HFF-Myc (cell line): ENCODE results near the gene TMUB1.

Source experiments
- DNase-seq: peaks from one replicate; pipeline ENCODE4 v3.0.0-alpha.2; 2011; ENCODE audit warnings: low read depth; ENCODE audit errors: extremely low read depth
- H3K4me3 ChIP-seq: replicated peaks from 2 replicates; pipeline ENCODE4 v1.5.1; 2011; ENCODE audit warnings: low read depth, mild to moderate bottlenecking, control low read depth, low read length
- TF ChIP-seq, protein P1 (sequence below): IDR thresholded peaks from 2 replicates; pipeline ENCODE4 v1.5.1; 2012; ENCODE audit warnings: mild to moderate bottlenecking, low read depth, low read length, control low read depth; ENCODE audit errors: missing control alignments

The TMUB1 gene

DNA sequence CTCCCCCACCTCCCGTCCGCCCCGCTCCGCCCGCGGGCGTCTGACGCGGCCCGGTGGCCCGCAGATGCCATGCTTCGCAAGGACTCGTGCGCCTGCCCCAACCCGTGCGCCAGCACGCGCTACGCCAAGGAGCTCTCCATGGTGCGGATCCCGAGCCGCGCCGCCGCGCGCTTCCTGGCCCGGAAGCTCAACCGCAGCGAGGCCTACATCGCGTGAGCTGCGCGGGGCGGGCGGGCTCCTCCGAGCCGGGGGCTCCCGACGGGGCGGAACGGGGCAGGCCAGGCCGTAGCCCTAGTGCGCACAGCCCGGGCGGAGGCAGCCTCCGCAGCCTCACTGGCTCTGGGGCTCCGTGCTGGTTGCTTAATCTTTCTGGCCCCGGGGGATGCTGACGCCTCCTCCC is 32.2 kb downstream of the TMUB1 start:
- no peak for DNase-seq
- TF ChIP-seq, protein P1, sequence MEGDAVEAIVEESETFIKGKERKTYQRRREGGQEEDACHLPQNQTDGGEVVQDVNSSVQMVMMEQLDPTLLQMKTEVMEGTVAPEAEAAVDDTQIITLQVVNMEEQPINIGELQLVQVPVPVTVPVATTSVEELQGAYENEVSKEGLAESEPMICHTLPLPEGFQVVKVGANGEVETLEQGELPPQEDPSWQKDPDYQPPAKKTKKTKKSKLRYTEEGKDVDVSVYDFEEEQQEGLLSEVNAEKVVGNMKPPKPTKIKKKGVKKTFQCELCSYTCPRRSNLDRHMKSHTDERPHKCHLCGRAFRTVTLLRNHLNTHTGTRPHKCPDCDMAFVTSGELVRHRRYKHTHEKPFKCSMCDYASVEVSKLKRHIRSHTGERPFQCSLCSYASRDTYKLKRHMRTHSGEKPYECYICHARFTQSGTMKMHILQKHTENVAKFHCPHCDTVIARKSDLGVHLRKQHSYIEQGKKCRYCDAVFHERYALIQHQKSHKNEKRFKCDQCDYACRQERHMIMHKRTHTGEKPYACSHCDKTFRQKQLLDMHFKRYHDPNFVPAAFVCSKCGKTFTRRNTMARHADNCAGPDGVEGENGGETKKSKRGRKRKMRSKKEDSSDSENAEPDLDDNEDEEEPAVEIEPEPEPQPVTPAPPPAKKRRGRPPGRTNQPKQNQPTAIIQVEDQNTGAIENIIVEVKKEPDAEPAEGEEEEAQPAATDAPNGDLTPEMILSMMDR = no peak
- H3K4me3 ChIP-seq = no peak overlapping the region

DNA sequence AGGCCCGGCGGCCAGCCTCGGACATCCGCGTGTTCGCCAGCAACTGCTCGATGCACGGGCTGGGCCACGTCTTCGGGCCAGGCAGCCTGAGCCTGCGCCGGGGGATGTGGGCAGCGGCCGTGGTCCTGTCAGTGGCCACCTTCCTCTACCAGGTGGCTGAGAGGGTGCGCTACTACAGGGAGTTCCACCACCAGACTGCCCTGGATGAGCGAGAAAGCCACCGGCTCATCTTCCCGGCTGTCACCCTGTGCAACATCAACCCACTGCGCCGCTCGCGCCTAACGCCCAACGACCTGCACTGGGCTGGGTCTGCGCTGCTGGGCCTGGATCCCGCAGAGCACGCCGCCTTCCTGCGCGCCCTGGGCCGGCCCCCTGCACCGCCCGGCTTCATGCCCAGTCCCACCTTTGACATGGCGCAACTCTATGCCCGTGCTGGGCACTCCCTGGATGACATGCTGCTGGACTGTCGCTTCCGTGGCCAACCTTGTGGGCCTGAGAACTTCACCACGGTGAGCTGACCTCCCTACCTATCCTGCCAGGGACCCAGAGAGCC is 34.3 kb downstream of the TMUB1 start:
- TF ChIP-seq, protein P1 = no peak
- H3K4me3 ChIP-seq = no peak overlapping the region
- no peak for DNase-seq

DNA sequence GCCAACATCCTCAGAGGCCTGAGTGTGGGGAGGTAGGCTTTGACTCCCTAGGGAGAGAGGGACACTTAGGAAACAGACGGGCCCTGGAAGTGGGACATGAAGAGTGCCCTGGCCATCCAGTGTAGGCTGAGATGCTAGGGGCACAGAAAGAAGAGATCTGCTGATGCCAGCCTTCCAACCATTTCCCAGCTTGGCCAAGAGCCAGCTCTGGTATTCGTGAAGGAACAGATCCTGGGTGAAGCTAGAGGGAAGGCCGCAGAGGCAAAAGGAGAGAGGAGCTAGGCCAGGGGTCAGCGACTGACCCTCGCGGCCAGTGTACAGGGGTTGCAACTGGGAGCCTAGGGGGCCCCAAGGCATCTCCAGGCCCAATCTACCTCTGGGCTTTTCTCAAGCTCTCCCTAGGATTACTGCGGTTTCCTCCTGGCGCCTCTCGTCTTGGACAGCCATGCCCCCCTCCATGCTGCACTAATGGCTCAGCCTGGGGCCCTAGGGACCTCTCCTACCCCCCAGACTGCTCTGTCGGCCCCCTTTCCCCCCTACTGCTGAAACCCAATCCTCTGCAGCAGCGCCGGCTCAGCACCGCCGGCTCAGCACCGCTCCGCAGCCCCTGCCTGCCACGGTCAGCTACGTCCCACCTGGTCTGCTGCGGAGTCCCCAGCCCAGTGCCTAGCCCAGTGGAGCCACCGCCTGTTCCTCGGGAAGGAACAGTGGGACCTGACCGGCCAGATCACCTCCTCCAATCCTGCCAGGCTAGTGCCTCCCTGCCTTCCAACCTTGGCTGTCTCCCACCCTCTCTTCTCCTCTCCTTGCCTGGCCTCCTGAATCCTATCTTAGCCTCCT is 35.1 kb downstream of the TMUB1 start, which contains the start of gene ASIC3:
Gene ASIC3, plus strand, starts transcription at position 556 of the 840 bp plus-strand sequence. CDS start 355 bp downstream, outside the sequence.
- no peak within 1 kb of the TSS for H3K4me3 ChIP-seq
- no peak for DNase-seq
- TF ChIP-seq, protein P1 = no peak

DNA sequence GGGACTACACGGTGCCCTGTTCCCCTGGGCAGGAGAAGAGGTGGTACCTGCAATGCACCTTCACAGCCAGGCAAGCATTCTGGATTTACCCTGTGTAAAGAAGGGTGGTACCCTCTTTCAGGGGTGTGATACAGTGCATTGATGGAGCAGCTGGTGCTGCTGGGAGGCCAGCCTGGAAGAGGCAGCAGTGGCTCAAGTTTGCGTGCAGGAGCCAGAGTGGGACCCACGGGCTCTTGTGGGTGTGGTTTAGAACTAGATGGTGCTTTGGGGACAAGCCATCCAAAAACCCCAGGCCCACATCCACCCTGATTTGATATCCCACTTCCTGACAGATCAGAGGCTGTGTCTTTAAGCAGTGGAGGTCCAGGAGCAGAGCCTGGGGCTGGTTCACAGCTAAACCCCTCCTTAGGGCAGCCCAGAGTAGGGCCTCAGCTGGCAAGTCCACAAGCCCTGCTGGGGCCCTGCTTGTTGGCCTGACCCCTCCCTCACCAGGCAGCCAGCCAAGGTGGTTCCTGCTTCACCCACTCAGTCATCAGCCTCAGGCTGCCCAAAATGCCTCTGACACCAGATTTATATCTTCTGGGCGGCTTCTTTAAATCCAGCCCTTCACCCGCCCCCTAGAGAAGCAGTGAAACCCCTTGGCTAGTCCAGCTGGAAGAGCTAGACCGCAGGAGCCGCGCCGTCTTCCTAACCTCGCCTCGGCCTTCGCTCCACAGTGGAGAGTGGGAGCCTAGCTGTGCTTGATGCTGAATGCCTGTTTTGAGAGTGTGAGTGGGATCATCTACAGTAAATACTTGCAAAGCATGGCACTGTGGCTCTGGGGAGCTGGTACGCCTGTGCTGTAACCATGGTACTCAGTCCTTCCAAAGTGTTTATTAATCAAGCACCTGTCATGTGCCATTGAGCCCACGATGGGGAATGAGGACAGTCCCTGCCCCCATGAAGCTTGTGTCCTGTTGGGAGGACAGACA is 36.4 kb downstream of the TMUB1 start:
- no peak for DNase-seq
- TF ChIP-seq, protein P1 = no peak

DNA sequence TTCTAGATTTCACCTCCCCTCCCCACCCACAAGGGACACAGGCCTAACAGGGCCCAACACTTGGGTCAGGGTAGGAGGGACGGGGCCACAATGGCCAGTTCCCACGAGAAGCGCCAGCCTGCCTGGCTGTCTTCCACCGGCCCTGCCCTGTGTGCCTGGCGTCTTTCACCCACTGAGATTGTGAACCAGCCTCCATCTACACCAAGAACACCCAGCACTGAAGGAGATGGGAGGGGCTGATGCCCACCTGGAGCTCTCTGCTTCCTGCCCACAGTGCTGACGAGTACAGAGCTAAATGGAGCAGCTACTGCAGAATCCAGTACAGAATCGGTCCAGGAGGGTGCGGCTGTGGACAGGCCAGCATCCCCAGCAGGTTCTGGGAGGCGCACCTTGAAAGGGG is 37.3 kb downstream of the TMUB1 start:
- TF ChIP-seq, protein P1 = no peak
- H3K4me3 ChIP-seq = no peak overlapping the region
- no peak for DNase-seq

More for the DNA sequence above, 36.4 kb downstream of the TMUB1 start:
- H3K4me3 ChIP-seq = no peak overlapping the region

DNA sequence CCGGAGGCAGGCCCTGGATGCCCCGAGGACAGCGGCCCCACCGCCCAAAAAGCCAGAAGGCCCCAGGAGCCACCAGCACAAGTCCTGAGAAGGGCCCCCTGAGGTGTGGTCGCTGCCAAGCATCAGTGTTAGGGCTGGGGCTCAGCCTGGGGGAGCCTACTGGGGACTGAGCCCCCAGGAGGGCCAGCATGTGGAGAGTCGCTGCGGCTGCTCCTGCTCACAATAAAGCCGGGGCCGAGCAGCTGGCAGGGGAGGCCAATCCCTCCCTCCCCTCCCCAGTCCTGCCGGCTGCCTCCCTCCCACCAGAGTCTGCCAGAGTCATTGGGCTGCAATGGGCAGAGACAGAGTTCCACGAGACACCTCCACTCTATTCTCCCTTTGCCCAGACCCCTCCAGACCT is 38.0 kb downstream of the TMUB1 start:
- TF ChIP-seq, protein P1 = no peak
- H3K4me3 ChIP-seq = no peak overlapping the region
- DNase-seq = no peak
